LNCaP clone FGC (cell line): ENCODE measurements around the gene ZMIZ2.

Experiments
- DNase-seq: peaks from one replicate; pipeline ENCODE4 v3.0.0-alpha.2; 2011; ENCODE audit warnings: low read depth
- H3K4me3 ChIP-seq: 2 replicates; pipeline ENCODE4 v1.5.1; 2011; ENCODE audit warnings: mild to moderate bottlenecking, low read depth, low read length, control low read depth
- TF ChIP-seq, protein P1 (sequence below): IDR thresholded peaks from 2 replicates; pipeline ENCODE4 v1.5.1; 2012; ENCODE audit warnings: mild to moderate bottlenecking; ENCODE audit not compliant: control insufficient read depth, insufficient read depth; ENCODE audit errors: extremely low read depth

ZMIZ2 gene

DNA sequence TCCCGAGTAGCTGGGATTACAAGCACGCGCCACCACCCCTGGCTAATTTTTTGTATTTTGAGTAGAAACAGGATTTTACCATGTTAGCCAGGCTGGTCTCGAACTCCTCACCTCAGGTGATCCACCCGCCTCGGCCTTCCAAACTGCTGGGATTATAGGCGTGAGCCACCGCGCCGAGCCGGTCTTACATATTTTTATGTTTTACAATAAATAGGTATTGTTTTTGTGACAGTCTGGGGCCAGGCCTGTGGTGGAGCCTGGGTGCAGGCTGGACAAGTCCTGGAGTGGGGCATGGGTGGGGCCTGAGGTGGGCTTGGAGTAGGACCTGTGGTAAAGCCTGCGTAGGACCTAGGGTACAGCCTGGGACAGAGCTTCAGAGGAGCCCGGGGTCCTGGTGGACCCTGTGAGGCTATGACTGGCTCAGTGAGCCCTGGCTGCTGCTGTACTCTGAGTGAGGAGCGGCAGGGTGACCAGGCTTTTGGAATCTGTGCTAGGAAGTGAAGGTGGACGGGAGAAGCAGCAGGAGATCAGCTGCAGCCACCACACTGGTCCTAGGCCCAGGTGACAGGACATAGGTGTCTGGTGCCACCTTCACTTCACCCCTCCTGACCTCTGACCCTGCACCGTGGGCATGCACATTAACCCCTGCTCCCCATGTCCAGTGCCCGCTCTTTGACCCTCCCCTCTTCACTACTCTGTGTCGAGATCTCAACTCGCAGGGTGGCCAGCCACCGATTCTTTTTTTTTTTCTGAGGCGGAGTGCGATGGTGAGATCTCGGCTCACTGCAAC lies 9.6 kb upstream of the ZMIZ2 start:
- TF ChIP-seq, protein P1, sequence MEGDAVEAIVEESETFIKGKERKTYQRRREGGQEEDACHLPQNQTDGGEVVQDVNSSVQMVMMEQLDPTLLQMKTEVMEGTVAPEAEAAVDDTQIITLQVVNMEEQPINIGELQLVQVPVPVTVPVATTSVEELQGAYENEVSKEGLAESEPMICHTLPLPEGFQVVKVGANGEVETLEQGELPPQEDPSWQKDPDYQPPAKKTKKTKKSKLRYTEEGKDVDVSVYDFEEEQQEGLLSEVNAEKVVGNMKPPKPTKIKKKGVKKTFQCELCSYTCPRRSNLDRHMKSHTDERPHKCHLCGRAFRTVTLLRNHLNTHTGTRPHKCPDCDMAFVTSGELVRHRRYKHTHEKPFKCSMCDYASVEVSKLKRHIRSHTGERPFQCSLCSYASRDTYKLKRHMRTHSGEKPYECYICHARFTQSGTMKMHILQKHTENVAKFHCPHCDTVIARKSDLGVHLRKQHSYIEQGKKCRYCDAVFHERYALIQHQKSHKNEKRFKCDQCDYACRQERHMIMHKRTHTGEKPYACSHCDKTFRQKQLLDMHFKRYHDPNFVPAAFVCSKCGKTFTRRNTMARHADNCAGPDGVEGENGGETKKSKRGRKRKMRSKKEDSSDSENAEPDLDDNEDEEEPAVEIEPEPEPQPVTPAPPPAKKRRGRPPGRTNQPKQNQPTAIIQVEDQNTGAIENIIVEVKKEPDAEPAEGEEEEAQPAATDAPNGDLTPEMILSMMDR: no peak
- DNase-seq: no peak
- no peak overlapping the region for H3K4me3 ChIP-seq

DNA sequence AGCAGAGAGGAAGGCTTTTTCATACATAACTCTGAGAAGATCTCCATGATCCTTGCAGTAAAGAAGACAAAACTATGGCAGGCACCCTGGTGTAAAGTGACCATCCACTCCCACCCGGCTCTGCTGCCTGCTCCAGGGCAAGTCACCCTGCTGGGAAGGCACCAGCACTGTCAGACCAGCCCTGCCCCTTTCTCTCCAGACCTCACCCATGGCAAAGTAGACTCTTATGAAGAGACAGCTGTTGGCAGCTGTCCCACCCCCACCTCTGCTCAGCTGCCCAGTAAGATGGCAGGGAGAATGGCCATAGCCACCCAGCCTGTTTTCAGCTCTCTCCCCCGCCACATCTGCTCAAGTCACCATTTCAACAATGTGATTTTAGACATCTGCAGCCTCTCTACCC lies 8.6 kb upstream of the ZMIZ2 start:
- no peak for DNase-seq
- TF ChIP-seq, protein P1: no peak
- H3K4me3 ChIP-seq: no peak overlapping the region

DNA sequence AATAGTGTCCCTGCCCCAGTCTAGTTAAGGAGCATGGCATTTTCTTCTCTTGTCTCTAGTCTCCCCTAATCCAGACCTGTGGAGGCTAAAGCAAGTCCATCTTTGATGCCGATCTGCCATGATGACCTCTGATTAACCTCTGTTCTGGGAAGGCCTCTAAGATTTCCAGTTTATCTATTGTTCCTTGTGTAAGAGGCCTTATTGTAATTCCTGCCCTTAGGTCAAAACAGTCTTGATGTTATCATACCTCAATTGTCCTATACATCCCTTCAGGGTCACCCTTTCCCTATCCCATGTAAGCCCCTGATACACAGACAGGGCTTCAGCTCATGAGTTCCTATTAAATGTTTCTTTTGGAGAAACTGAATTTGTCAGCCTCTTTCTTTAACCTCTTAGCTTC lies 4.9 kb upstream of the ZMIZ2 start:
- H3K4me3 ChIP-seq: no peak overlapping the region
- TF ChIP-seq, protein P1: no peak
- no peak for DNase-seq

DNA sequence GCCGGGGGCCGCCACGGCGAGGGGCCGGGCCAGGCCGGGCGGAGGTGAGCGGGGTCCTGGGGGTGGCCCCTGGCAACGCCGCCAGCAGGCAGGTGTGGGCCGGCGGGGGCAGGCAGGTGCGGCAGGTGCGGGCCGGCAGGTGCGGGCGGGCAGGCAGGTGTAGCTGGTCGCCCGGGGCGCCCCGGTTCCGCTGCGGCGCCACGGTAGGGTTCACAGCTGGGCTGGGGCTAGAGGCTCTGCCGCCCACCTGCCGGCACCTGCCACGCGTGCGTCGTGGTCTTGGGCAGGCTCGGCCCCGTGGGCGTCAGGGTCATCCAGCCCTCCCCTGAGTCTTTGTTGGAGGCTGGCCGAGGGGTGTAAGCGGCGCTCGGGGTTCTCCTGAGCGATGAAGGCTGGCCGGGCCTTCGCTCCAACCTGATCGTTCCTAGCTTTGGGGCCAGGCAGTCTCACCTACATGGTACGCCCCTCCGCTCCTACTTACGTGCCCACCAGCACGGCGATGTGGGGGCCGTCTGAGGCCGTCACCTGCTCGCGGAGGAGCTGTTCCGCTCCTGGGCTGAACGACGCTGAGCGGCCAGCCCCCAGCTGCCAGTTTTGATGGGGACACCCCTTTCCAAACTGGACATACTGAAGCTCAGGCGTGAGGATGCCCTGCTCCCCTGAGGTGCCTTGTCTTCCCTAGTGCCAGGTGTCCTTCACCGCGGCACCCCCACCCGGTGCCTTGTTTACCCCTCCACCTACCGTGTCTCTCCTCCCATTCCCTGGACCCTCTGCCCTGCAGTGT lies 493 bp downstream of the ZMIZ2 start:
- H3K4me3 ChIP-seq: peak overlapping the region; percentile 80
- DNase-seq: no peak
- TF ChIP-seq, protein P1: no peak

DNA sequence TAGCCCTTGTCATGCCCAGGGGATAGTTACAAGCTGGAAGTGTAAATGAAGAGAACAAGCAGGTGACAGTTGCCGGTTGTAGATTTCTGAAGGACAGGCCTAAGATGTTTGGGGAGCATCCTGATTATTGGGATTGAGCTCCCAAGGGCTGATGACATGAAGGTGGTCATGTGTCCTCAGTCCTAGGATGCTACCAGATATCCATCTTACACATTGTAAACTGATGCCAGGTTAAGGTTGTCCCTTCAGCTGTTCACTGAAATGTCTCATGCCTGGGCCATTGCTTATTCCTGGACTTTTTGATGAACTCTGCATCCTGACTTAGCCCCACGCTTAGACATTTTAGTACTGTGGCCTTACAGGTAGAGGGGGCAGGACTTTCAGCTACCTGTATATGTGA lies 1.3 kb downstream of the ZMIZ2 start:
- H3K4me3 ChIP-seq: peak overlapping the region; percentile 80
- no peak for DNase-seq
- TF ChIP-seq, protein P1: no peak

DNA sequence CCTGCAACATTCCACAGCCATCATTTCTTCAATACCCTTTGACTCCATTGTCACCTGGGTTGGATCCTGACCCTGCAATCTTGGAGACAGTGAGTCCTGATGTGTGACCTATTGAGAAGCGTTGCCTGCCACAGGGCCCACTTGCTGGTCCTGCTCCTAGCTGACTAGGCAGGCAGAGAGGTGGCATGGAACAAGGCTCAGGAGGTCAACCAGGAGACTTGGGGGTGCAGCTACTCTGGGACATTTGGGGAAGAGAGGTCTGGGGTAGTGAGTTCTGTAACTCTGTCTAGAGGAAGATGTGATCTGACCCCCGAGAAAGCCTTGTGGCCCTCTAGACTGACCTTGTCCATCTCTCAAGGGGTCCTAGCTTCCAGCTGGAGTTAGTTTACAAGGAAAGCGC lies 1.8 kb downstream of the ZMIZ2 start:
- H3K4me3 ChIP-seq: no peak overlapping the region
- TF ChIP-seq, protein P1: no peak
- no peak for DNase-seq
